ENCODE data around the gene RPL29.

Gene RPL29

DNA sequence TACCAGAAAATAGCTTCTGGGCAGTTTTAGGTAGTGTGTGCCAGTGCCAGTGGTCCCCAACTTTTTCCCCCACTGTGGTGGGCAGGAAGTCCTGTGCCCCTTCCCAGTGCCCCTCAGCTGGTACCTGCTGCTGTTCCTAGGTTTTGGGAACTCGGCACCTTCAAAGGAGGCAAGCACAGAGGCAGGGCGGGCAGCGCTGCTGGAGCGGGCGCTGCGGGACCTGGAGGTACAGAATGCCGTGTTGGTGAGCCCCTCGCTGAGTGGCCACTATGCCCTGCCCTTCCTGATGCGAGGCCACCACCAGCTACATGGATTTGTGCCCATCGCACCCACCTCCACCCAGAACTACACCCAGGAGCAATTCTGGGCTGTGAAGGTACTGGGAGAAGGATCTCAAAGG lies 15.4 kb downstream of the RPL29 start:
- no peak for DNase-seq

DNA sequence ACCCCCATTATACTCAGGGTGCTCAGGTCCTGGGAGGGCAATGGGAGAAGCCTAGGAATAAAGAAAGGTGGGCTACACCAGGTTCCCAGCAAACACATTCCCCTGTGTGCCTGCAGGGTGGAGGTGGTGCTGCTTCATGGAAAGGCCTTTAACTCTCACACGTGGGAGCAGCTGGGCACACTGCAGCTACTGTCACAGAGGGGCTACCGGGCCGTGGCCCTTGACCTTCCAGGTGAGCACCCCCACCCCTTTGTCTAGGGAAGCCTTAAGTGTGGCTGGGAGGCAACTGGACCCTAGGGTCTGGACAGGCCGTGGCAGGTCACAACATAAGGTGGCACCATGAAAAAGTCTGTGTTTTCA lies 17.6 kb downstream of the RPL29 start:
- no peak for DNase-seq

DNA sequence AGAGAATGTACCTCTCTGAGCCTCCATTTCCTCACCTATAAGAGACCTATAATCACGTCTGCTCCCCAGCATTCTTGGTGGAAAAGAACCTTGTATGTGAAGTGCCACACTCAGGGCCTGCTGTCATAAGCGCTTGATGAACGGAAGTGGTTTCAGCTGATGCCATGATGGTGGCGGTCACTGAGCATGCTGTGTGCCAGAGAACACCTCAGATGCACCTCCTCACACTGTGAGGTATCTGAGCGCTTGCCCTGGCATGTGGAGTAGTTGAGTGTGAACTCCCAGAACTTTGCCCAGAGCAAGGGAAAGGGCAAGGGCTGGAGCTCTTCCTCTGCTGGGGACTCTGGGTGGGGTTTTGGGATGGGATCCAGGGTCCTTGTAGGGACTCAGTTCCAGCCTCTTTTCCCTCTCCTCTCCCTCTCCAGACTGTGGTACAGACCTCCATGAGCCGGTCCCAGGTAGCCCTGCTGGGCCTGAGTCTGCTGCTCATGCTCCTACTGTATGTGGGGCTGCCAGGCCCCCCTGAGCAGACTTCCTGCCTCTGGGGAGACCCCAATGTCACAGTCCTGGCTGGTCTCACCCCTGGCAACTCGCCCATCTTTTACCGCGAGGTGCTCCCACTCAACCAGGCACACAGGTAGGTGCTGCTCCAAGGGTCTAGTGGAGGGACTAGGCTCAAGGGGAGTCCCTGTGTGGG lies 18.1 kb downstream of the RPL29 start:
- no peak for DNase-seq

DNA sequence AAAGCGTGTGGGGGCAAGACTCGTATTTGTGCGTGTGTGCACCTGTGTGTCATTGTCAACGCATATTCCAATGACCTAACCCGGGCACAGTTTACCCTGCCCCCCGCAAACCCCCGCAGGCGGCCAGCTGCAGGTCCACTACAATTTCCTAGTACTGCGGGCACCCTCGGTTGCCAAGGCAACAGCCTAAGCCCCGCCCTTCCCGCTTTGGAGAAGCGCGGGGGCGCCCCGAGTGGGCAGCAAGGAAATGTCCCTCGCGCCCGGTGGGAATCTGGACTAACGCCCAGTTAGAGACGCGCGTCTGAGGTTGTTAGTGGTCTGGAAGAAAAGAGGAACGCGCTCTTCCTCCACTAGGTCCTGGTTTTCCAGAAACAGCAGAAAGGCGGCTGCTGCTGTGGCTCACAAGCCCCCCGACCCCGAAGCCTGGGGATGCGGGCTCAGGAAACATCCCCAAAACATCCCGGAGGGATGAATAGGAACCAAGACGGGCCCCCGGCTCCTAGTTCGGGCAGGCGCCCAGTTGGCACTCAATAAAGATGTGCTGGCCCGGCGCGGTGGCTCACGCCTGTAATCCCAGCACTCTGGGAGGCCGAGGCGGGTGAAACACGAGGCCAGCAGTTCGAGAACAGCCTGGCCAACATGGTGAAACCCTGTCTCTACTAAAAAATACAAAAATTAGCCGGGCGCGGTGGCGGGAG lies 19.7 kb downstream of the RPL29 start:
- peak; percentile 55 for DNase-seq

DNA sequence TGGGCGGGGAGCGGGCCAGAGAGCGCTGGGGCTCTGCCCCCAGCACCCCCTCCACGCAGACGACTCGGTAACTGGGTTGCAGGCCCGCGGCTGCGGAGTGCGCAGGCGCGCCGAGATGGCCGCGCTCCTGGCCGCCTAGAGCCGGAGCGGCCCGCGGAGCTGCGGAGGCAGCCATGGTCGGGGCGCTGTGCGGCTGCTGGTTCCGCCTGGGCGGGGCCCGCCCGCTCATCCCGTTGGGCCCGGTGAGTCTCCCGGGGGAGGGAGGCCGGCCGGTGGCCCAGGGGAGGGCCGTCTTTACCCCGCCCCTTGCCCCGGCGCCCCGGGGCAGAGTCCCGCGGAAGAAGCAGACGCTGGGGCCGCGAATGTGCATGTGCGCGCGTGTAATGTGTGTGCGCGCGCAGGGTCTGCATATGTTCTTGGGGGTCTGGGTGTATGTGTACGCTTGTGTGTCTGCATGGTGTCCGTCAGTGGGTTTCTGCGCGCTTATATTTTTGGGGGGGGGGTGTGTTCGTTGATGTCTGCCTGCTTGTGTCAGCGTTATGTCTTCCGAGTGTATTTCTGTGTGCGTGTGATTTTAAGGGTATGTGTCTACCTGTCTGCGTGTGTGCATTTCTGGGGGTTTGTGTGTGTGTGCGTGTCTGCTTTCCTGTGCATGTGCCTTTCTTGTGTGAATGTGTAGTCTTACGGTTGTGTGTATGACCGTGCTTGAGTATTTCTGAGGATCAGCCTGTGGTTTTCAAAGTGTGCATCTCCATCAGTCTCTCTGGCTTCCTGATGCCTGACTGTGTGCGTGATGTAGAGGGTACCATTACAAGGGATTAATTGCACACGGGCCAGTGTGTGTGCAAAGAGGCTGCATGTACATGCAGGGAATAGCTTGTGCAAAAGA lies 20.5 kb downstream of the RPL29 start, which contains the start of gene ABHD14A:
TSS of gene ABHD14A (plus strand) at position 102 of the 889 bp plus-strand sequence. CDS start at position 174, 72 bp downstream.
- DNase-seq, result peak; percentile 79

DNA sequence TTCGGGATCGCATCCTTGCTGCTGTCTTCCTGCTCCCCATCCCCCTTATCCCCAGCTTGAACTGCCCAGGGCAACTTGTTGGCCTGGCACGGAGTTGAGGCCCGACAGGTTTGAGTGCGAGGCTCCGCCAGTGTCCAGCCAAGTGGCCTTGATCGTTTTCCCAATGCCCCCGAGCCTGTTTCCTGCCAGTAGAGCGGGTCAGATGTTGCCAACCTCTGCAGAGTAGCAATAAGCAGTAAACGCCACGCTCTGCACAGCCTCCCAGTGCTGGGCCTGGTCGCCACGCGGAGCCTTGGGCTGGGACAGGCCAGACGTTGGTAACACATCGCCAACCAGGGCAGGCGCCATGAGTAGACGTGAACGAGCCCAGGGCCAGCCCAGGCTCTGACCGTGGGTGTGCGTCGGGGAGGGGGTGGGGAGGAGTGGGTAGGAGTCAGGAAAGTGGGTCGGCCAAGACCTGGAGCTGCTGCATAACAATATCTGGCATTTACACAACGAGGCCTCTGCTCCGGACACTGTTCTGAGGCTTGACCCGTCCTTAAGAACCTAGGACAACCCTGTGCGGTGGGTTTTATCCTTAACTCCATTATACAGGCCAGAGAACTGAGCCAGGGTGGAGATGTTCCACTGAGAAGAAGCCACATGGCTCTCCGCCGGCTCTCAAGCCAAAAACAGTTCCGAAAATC lies 21.3 kb downstream of the RPL29 start:
- no peak for DNase-seq

DNA sequence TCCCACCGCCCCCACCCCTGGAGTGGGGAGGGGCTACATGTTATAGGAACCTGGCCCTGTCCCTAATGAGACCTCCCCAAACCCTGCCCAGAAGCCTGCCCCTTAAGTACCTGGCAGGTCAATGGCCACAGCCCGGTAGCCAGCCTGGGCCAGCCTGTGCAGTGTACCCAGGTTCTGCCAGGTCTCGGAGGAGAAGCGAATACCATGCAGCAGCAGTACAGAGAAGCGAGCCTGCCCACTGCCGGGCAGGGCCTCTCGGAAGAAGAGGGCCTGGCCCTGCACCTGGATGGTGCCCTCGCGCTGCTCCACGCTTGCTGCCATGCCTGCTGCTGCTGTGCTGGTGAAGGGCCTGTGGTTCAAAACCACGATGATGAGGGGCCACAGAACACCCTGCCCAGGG lies 24.3 kb downstream of the RPL29 start:
- no peak for DNase-seq

DNA sequence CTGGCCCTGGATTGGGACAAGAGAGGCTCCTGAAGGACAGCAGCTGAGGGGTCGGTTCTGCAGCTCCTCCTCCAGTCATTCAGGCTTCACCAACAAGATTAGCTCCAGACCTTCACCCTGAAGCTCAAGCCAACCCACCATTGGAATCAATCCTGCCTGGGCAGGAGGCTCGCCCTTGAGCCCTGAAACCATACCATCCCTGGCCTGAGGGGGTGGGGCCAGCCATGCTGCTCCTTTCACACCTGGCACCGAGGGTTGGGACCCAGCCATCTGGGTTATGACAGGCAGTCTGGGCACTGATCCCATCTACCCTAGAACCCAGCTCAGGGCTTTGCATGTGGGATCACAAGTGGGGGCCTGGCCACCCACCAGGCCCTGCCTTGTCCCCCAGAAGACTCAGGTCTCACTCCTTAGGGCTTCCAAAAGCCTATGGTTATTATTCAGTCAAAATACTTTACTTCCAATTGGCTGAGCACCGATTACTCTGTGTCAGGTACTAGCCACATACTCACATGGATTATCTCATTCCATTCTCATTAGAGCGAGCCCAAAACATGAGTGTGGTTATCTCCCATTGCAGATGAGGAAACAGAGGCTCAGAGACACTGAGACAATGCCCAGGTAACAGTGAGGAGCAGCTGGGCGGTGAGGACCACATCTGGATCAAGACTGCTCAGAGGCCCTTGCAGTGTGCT lies 24.9 kb downstream of the RPL29 start:
- no peak for DNase-seq

DNA sequence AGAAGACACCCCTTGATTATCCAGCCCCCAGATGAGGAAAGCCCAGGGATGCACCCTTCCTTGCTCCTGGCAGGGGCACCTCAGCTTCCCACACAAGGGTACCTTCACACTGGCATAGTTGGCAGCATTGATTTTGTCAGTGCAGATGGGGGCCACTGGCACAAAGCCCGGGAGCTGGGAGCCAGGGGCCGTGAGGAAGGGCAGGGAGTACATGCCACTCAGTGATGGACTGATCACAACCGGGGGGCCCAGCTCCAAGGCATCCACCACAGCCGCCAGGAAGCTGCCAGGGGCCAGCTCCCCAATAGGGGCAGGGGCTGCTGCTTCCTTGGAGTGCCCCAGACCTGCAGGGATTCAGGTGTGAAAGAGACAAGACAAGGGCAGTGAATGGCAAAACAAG lies 25.9 kb downstream of the RPL29 start:
- DNase-seq, result no peak

DNA sequence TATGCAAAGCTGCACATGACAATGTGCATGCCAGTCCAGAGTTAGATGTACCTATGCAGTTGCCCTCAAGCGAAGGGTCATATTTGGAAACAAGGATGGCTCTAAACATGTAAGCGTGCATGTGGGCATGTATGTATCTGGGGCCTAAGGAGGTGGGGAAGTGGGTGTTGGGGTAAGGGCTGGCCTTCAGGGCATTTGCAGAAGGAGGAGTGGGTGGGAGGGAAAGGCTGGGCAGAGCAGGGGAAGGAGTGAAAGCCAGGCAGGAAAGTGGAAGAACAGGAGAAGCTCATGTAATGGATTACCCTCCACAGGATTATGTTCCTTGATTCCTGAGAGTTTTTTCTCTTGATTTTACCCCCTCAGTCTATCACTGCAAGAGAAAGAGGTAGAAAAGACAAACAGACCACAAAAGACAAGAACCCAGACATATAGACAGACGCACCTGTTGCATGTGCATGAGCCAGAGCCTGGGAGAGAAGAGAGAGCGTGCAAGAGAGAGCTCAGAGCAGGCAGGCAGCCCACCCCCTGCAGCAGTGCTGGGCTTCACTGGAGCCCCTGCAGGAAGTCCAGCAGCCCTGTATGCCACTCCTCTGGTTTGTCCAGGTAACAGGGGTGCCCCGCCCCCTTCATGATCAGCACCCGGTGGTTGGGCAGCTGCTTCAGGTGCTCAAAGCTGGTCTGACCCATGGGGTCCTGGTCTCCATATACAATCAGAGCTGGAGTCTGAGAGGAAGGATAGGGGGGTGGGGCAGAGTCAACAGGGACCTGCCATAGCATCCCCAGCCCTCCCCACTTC lies 26.6 kb downstream of the RPL29 start:
- no peak for DNase-seq

DNA sequence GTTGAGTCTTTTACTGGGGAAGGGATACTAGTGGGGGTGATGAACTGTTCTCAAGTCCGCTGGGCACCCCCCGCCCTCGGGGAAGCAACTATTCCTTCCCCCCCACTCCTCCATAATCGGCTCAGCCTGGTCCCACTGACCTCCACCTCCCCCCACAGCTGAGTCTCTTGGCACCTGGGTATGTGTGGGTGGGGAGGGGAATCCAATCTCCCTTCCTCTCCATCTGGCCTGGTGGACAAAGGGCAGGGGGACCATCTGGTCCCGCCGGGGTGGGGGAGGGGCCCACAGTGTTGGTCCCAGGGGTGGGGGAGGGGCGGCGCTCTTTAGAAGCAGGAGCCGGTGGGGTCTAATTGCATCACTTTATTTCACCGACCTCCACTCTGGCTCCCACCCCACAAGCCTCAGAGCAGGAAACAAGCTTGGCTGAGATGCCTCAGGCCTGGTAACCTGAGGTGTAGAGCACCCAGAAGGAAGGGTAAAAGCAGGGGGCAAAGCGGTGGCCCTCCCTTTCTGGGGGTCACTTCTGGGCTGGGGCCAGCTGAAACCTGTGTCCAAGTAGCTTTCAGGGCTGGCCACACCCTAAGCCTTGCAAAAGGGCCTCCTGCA lies 27.4 kb downstream of the RPL29 start:
- no peak for DNase-seq

DNA sequence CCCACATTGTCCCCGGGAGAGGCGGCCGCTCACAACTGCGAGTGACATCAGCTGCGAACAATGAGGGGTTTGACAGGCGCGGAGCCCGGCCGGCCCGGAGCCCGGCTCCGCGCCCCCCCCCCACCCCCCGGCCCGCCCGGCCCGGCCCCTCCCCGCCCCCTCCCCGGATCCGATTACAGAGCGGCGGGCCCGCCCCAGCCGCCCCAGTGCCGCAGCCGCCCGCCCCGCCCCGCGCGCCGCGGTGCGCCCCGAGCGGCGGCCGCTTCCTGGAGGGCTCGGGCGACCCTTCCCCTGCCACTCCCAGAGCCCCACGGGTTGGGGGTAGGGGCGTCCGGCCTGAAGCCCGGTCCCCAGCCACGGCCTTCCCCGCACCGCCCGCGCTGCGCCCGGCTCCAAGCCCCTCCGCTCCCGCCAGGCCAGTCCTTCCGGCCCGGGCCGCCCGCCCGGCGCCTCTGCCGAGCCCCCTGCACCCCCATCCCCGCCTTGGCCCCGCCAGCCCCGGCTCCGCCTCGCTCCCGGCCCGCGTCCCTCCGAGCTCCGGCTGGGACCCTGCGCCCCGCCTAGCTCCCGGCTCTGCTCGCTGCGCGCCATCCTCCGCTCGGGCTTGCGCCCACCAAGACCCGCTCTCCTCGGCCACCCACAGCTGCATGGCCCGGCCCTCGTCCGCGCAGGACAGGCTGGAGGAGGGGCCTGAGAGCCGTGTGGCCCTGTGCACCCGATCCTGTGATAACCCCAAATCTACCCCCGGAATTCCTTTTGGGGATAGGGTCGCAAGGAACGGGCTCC lies 28.1 kb downstream of the RPL29 start, which contains the start of gene PCBP4:
TSS of gene PCBP4 (minus strand) at position 71 of the 786 bp plus-strand sequence. CDS start 6,214 bp downstream, outside the sequence.
- no peak for DNase-seq

DNA sequence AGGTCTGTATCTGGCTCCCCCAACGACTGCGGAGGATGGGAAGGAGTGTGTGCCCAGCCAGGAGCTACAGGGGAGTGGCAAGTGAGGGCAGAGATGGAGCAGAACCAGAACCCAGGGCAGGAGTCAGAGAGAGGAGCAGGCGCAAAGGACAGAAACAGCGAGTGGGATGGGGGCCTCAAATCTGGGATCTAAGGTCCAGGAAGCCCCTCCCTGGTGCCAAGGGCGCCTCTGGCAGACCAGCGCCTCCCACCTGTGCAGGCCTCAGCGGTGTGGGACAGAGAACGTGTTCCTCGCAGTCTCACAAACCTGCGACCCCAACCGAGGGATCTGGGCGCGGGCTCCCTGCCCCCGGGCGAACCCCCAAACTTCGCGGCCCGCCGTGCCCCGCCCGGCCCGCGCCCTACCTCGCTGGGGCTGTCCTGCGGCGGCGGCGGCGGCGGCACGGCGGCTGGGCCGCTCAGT lies 28.7 kb downstream of the RPL29 start:
- no peak for DNase-seq

DNA sequence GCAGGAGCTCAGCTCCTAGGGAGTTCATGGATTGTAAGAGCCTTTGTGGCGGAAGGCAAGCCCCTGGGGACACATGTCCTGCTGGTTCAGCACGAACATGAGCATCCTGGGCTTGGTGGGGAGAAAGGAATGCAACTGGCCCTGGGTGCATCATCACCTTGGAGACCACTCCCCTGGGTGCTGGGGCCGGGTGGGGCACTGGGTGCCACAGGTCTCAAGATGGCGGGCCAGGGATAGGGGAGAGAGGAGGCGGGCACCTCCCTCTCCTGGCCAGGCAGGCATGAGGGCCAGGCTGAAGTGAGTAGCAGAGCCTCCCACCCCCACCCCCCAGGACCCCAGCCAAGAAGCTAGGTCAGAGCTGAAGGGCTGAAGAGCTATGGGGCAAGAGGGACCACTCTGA lies 29.2 kb downstream of the RPL29 start:
- DNase-seq, result no peak

DNA sequence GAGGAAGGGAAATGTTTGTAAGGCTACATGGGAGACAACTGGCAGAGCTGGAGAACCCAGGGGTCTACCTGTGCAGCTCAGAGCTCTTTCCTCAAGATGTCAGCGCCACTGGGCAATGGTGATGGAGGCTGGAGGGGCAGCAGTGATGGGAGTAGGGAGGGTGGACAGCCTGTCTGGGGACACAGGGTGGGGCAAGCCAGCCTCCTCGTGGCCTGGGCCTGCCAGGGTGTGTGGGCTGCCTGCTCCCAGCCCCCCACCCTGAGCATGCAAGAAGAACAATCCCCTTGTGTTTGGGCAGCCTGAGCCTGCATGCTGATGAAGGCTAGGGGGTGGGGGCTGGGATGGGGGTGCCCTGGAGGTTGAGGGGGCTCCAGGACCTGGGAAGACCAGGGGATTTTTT lies 29.7 kb downstream of the RPL29 start:
- no peak for DNase-seq

DNA sequence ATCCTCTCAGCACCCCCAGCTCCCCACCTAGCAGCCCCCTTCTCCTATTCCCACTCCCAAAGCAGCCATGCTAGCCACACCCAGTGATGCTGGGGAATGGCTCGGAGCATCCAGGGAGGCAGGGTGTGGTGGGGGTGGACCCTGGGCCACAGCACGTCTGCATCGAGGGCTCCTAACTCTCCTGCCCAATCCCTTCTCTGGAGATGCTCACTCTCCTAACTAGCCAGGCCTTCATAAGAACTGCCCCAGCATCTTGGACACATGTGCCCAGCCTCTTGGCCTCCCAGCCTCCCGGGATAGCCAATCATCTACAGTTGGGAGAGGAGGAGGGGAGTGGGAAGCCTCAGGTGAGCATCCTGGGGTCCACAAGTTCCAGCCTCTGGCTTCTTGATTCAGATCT lies 31.2 kb downstream of the RPL29 start:
- DNase-seq, result no peak

DNA sequence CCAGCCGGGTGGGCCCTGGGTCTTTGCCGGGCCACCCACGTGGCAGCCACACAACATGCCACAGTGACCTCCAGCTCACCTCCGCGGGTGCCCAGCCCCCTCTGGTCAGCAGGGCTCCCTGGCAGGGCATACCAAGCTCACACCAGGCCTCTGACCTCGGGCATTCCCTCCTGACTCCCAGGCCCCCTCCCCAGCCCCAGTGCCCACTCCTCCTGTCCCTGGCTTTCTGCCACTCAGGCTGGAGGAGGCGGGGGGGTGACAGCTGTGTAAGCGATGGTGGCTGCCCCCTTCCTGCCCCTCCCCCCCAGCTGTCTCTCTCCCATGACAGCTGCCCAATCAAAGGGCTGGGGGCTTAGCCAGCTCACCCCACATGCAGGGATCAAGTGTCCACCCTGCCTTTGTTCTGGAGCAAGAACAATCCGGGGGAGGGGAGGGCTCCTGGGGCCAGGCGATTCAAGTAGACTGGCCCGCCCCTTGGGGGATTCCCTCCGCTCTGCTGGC lies 31.7 kb downstream of the RPL29 start:
- DNase-seq, result no peak

DNA sequence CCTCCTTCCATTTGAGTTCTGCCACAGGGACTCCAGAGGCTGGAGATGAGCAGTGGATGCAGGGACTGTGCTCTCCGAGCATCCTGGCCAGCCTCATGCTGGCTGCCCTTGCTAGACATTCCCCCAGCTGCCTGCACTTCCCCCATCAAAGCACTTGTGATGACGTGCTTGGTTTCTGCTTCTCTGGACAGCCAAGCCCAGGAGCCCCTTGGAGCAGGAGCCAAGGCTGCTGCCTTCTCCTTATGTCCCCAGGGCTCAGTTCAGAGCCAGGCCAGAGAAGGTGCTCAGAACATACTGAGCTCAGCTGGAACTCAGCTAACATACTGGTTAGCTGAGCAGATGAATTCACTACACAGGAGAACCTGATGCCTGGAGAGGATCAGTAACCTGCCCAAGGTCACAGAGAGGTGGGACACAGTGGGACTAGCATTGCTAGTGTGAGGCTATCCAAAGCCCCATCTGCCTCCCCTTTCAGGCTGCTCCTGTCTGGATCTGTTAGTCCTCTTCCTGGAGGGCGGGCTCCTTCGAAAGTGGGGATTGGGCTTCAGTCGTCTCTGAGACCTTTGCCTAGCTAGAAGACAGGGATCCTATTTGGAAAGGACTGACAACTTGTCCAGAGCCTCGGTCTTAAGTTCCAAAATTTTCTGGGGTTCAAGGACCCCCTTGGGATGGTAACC lies 32.7 kb downstream of the RPL29 start:
- no peak for DNase-seq
